ENCODE results near the gene EXOC3.

EXOC3 gene

GRCh38 chr5:472076-472655, 29.2 kb downstream of the EXOC3 start:
- 0 out of 2 replicates have a peak, but pooled peaks have one; percentile 1 for TF ChIP-seq CTCF (IDR thresholded peaks at IDR 0.05; ENCODE audit: borderline replicate concordance, insufficient read depth, low read depth, low read length)
- peak overlapping the region; percentile 93 for H3K4me3 ChIP-seq (ENCODE audit: low read depth, low read length)

- TF ChIP-seq CTCF (IDR thresholded peaks at IDR 0.05; ENCODE audit: borderline replicate concordance, insufficient read depth, low read depth, low read length) = no peak
- peak overlapping the region; percentile 93 for H3K4me3 ChIP-seq (ENCODE audit: low read depth, low read length)
Measured at GRCh38 chr5:472656-473550, 29.9 kb downstream of the EXOC3 start.

GRCh38 chr5:473551-474192, 30.7 kb downstream of the EXOC3 start:
- H3K4me3 ChIP-seq (ENCODE audit: low read depth, low read length) = peak overlapping the region; percentile 64
- TF ChIP-seq CTCF (IDR thresholded peaks at IDR 0.05; ENCODE audit: borderline replicate concordance, insufficient read depth, low read depth, low read length) = no peak

GRCh38 chr5:474232-474839, 31.4 kb downstream of the EXOC3 start:
- peak overlapping the region; percentile 64 for H3K4me3 ChIP-seq (ENCODE audit: low read depth, low read length)

GRCh38 chr5:474840-475661, 32.1 kb downstream of the EXOC3 start:
- no peak for TF ChIP-seq CTCF (IDR thresholded peaks at IDR 0.05; ENCODE audit: borderline replicate concordance, insufficient read depth, low read depth, low read length)
- H3K4me3 ChIP-seq (ENCODE audit: low read depth, low read length) = peak overlapping the region; percentile 64

GRCh38 chr5:475704-476101, 32.7 kb downstream of the EXOC3 start:
- TF ChIP-seq CTCF (IDR thresholded peaks at IDR 0.05; ENCODE audit: borderline replicate concordance, insufficient read depth, low read depth, low read length) = no peak
- no peak overlapping the region for H3K4me3 ChIP-seq (ENCODE audit: low read depth, low read length)

All from GM12875 (cell line).